Measurements from ENCODE around the gene ANK2. TPM values are rescaled to one million over a fixed set of nuclear protein-coding genes. Genes with fewer than 3 reads are reported as not detected.

Gene ANK2
- total RNA-seq, 2 donors from 2014 or later, result 9.9 to 11.5 TPM

- TF ChIP-seq, protein P1, sequence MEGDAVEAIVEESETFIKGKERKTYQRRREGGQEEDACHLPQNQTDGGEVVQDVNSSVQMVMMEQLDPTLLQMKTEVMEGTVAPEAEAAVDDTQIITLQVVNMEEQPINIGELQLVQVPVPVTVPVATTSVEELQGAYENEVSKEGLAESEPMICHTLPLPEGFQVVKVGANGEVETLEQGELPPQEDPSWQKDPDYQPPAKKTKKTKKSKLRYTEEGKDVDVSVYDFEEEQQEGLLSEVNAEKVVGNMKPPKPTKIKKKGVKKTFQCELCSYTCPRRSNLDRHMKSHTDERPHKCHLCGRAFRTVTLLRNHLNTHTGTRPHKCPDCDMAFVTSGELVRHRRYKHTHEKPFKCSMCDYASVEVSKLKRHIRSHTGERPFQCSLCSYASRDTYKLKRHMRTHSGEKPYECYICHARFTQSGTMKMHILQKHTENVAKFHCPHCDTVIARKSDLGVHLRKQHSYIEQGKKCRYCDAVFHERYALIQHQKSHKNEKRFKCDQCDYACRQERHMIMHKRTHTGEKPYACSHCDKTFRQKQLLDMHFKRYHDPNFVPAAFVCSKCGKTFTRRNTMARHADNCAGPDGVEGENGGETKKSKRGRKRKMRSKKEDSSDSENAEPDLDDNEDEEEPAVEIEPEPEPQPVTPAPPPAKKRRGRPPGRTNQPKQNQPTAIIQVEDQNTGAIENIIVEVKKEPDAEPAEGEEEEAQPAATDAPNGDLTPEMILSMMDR (IDR thresholded peaks at IDR 0.05), result no peak
- no peak for TF ChIP-seq POLR2A (IDR thresholded peaks at IDR 0.05)
- H3K4me3 ChIP-seq, result no peak overlapping the region
- H3K27ac ChIP-seq, result no peak overlapping the region
- H3K27me3 ChIP-seq, result no peaks in the 10 kb centered on the region
- no peak for ATAC-seq
- no peak for DNase-seq
- intact Hi-C loops (cut with DNase I), result no loop called here
- no peaks in the 10 kb centered on the region for H3K36me3 ChIP-seq (replicated peaks in 1 of 2; ENCODE audit: insufficient read depth in 1 of 2, low read depth in 2 of 2)
- no peaks in the 10 kb centered on the region for H3K4me1 ChIP-seq
- H3K9me3 ChIP-seq, result no peaks in the 10 kb centered on the region
These were observed 81.7 kb downstream of the ANK2 start for GRCh38 chr4:113131136-113131535.

- Histone ChIP-seq H3K9me3 (no peaks in the 10 kb centered on the region), H3K27ac (no peak overlapping the region), H3K4me1 (no peaks in the 10 kb centered on the region), H3K4me3 (no peak overlapping the region), H3K36me3 (replicated peaks in 1 of 2; ENCODE audit: insufficient read depth in 1 of 2, low read depth in 2 of 2) (no peaks in the 10 kb centered on the region), H3K27me3 (no peaks in the 10 kb centered on the region)
- no peak for DNase-seq
- 77 to 80% methylated on average over 2 of the region's 2 CpGs for WGBS, 2 donors
- intact Hi-C loops (cut with DNase I), result no loop called here
- no peak for TF ChIP-seq POLR2A (IDR thresholded peaks at IDR 0.05)
- TF ChIP-seq, protein P1 (IDR thresholded peaks at IDR 0.05), result no peak
- no peak for ATAC-seq
These were observed 82.2 kb downstream of the ANK2 start for GRCh38 chr4:113131621-113132020.

DNA sequence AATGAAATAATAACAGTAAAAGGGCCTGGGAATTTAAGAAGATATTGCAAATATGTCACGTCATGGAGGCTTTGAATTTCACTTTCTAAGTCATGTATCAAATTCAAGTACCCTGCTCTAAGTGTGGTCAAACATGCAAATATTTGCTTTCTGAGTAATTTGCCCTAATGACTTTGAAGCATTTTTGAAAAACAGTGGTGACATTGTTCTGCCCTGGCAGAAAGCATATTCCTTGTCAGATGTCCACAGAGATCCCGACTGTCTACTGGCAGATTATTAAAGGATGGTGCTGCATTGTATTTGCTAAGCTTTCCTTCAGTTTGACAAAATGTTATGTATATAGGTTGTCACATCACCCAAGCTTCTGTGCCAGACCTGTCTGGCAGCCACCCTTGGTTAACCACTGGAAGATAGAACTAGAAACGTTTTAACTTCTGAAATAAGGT lies 92.5 kb downstream of the ANK2 start:
- peaks cover 26% of the 10 kb centered on the region for H3K4me1 ChIP-seq
- no peaks in the 10 kb centered on the region for H3K27me3 ChIP-seq
- TF ChIP-seq, protein P1 (IDR thresholded peaks at IDR 0.05), result no peak
- no peak for TF ChIP-seq POLR2A (IDR thresholded peaks at IDR 0.05)
- no peaks in the 10 kb centered on the region for H3K36me3 ChIP-seq (replicated peaks in 1 of 2; ENCODE audit: insufficient read depth in 1 of 2, low read depth in 2 of 2)
- peak in 1 of 4 donors; percentile 13 for DNase-seq
- ATAC-seq, result peak; percentile 68
- intact Hi-C loops (cut with DNase I), result no loop called here
- H3K27ac ChIP-seq, result peak overlapping the region in 1 of 4 donors; percentile 43
- no peak overlapping the region for H3K4me3 ChIP-seq
- H3K9me3 ChIP-seq, result no peaks in the 10 kb centered on the region
- 11 to 12% methylated on average over 3 of the region's 3 CpGs for WGBS, 2 donors

DNA sequence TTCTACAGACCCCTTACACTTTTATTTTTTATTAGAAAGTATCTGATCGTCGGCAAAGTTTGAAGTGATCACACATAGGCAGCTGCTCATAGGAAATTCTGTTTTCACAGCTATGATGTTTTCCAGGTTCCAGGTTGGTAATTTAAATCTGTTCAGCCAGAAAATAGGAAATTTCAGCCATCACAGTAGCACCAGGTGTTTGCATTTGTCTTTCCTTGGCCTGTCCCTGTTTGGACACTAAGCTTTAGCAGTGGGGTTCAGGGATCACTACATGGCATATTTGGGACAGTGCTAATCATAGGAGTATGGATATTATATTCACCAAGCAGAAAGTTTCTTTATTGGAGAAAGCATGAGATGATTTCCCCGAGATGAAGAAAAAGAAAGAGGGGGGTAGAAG lies 92.9 kb downstream of the ANK2 start:
- Histone ChIP-seq H3K9me3 (no peaks in the 10 kb centered on the region), H3K4me1 (peaks cover 29% of the 10 kb centered on the region), H3K36me3 (replicated peaks in 1 of 2; ENCODE audit: insufficient read depth in 1 of 2, low read depth in 2 of 2) (no peaks in the 10 kb centered on the region), H3K4me3 (no peak overlapping the region), H3K27ac (peak overlapping the region in 1 of 4 donors; percentile 43), H3K27me3 (no peaks in the 10 kb centered on the region)
- DNase-seq (no peak), ATAC-seq (no peak)
- 40 to 41% methylated on average over 3 of the region's 3 CpGs for WGBS, 2 donors
- TF ChIP-seq, protein P1 (IDR thresholded peaks at IDR 0.05), result no peak
- TF ChIP-seq POLR2A (IDR thresholded peaks at IDR 0.05), result no peak
- intact Hi-C loops (cut with DNase I), result no loop called here

DNA sequence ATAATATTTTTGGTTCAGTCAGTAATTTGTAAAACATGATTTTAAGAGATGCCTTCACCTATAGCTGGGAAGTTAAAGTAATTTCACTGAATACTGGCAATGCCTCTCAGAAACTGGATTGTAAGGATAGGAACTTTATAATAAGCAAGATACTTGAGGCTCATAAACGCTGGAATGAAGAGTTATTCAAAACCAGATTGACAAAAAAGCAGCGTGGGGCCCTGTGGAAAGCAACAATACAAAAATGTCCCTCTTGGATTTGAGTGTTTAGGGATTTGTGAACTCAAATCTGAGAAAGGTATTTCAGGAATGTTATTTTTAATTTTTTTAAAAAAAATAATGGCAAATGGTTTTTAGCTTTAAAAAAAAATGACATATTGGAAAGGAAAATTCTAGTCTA lies 94.6 kb downstream of the ANK2 start:
- DNase-seq (no peak), ATAC-seq (no peak)
- Histone ChIP-seq H3K27me3 (no peaks in the 10 kb centered on the region), H3K9me3 (no peaks in the 10 kb centered on the region), H3K27ac (no peak overlapping the region), H3K36me3 (replicated peaks in 1 of 2; ENCODE audit: insufficient read depth in 1 of 2, low read depth in 2 of 2) (no peaks in the 10 kb centered on the region), H3K4me3 (no peak overlapping the region), H3K4me1 (peaks cover 39% of the 10 kb centered on the region)
- TF ChIP-seq, protein P1 (IDR thresholded peaks at IDR 0.05), result no peak
- TF ChIP-seq POLR2A (IDR thresholded peaks at IDR 0.05), result no peak
- WGBS, 2 donors, result 74 to 75% methylated on average over 2 of the region's 2 CpGs
- intact Hi-C loops (cut with DNase I), result no loop called here
